RPMI7951 (cell line): ENCODE results near the gene CFAP299. TPM values are rescaled to one million over a fixed set of nuclear protein-coding genes. Genes with fewer than 3 reads are reported as not detected.

Source experiments
- DNase-seq: peaks from one replicate; pipeline ENCODE4 v3.0.0-alpha.2; 2012; ENCODE audit warnings: low read depth
- total RNA-seq: library from RNA; depleted of rRNA; stranded (reverse); fragments of >200 nt; shearing (Covaris generic); gene quantifications from 2 replicates; pipeline ENCODE4 v1.2.3, GENCODE V29; 2014

The CFAP299 gene
- total RNA-seq, 1 experiment from 2014 or later, result 0.36 TPM

DNA sequence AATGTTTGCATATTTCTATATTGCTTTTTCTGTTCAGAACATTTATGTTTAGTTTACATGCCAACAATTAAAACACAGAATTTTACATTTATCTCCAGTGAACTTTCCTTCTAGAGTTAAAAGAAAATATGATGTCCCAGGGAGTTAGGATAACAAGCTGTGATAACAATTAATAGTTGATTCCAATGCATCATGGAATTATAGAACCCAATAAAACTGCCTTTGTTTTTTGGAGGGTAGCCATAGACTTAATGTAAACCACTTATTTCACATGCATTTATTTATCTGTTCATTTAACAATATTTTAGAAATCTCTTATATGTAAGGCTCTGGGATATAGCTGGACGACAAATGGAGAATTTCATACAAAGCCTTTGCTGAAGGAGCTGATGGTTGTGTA, 180.0 kb downstream of the CFAP299 start:
- DNase-seq, result no peak

DNA sequence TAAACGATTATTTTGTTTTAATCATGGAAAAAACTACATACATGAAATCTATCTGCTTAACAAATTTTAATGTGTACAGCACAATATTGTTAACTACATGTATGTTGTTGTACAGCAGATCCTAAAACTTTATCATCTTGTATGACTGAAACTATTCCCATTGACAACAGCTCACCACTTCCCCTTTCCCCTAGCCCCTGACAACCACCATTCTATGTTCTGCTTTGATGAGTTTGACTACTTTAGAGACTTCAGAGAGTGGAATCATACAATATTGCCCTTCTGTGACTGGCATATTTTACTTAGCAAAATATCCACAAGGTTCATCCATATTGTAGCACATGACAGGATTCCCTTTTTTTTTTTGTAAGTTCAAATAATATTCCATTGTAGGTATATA, 185.9 kb downstream of the CFAP299 start:
- DNase-seq, result no peak

DNA sequence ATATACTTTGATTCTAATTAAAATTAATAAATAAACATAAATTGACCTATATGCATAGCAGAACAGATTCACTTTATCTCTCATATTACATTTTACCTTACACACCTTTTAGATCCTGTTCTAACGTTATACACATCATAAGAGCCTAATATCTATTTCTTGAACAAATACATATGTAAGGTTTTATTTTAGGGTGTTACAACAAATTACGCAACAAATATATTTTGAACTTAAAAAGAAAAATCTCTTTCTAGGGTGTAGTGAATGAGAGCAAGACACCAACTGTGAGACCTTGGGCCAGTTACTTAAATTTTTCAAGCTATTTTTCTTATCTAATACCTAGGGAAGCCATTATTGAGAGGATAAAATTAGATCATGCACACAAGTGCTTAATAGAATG, 191.2 kb downstream of the CFAP299 start:
- DNase-seq, result no peak

DNA sequence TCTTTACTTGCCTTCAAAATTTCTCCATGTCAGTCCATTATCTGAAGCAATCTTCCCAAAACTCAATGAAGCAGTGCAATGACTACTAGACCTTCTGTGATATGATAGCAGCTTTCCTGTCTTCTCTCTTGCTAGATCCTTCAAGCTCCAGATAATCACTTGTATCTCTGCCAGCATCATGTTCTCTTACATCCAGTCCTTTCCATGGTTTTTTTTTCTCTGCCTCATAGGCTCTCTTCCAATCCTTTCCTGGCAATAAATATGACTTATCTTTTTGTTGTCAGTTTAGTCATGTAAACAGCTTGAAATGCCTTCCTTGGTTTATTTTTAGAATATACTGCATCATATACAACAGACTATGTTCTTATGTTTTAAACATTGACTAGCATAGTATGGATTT, 193.5 kb downstream of the CFAP299 start:
- no peak for DNase-seq

DNA sequence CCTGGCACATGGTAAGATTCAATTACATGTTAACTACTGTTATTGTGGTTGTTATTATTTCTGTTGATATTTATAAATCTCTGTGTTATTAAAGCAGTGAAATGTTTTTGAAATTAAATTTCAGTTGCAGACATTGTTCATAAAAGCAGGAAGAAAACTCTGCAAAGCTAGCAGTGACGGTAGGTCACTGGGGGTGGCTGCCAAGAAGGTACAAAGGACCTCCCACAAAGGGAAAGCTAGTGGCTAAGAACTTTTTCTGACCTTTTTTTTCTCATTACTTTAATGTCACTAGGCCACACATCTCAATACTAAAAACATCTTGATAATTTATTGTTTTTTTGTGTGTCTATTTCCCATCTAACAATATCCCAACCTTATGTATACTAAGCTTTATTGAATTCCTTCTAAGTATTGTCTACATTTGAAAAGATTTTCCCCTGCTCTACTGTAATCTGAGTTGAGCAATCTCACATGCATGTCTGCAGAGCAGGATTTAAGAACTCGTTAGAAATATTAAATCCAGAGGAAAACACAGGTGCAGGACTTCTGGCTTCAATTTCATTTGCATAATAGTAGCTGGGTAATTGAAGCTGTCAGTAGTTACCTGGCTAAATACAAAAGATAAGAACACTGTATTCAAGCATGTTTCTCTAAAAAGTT, 197.3 kb downstream of the CFAP299 start:
- no peak for DNase-seq

DNA sequence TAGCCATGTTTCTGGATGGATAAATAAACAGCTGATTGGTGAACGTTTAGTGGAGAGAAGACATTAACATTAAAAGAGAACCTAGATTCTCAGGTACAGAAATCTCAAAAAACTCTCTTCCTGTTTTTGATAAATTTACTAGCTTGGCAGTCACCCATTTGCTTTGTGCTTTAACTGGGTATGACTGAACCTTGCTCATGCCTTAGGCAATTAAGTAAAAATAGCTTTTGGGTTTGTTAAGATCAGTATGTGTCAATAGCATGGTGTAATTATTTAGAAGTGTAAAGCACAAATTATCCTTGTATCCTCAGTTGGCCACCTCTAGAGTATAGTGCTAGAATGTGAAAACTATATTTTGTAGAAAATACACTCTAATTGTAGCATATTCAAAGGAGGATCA, 200.0 kb downstream of the CFAP299 start:
- DNase-seq, result no peak

DNA sequence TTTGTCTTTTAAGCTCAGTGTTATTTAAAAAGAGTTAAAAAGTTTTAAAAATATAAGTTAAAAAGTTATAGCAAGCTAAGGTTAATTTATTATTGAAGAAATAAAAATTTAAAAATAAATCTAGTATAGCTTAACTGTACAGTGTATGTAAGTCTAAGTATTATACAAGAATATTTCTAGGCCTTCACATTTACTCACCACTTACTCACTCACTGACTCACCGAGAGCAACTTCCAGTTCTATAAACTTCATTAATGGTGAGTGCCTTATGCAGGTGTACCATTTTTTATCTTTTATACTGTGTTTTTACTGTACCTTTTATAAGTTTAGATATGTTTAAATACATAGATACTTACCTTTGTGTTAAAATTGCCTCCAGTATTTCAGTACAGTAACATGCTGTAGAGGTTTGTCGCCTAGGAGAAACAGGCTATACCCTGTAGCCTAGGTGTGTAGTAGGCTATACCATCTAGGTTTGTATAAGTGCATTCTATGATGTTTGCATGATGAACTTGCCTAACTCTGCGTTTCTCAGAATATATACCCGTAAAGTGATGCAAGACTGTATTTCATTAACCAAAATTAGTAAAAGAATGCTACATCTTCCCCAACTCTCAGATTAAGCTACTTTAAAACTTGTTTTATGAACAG, 202.9 kb downstream of the CFAP299 start:
- DNase-seq, result no peak

DNA sequence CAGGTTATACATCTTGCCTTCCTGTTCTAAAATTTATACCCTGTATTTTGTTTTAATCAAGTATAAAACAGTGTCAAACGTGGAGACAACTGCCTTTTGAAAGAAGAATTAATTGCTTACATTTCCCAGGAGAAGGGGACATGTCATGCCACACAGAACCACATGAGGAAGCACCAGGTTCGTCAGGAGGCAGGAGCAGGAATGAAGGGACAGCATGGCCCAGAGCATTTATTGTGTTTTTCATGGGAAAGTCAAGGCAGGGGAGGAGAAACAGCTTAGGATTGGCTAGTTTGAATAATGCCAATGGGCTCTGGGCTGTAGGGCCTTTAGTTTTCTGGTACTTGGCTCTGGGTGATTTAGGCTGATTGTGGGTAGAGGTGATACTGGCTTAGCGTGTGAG, 203.7 kb downstream of the CFAP299 start:
- DNase-seq, result no peak

DNA sequence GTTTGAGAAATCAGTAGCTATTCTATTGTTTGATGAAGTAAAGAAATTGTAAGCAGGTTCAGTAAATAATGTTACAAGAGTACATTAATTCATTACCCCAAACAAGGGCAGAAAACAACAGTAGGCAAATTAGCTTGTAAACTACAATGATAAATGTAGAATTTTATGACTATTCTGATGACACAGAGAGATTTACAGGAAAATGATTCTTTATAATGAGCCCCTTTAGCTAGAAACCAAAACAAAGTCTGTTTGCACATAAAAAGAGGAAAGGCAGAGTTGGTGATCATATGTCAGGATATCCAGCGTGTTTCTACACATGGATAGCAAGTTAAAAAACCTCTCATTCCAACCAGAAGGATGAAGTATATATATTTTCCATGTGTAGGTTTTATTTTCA, 204.8 kb downstream of the CFAP299 start:
- no peak for DNase-seq

DNA sequence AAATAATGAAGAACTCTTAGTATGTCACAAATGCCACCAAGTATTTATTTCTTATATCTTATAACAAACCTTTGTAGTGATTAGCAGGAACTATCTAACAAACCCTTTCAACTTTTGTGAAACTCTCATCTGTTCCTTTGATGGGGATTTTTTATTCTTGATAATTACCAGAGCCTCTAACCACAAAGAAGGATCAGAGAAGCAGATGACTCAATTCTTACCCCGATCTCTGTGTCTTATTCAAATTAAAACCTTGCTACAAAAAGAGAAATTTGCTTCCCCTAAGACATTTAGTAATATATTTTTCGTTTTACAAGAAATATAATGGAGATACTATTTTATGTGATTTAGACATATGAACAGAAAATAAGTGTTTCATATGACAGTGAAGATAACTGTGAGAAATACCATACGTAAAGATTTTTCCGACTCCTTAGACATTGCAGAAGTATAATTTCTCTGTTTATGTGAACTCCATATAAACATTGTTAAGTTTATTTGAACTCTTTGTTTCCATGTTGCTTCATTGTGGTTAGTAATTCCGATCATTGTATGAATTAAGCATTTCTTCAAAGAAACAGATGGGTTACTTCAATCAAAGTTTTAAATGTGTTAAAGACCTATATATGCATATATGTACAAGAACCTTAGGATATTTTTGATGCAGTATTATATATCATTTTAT, 205.4 kb downstream of the CFAP299 start:
- DNase-seq, result no peak

DNA sequence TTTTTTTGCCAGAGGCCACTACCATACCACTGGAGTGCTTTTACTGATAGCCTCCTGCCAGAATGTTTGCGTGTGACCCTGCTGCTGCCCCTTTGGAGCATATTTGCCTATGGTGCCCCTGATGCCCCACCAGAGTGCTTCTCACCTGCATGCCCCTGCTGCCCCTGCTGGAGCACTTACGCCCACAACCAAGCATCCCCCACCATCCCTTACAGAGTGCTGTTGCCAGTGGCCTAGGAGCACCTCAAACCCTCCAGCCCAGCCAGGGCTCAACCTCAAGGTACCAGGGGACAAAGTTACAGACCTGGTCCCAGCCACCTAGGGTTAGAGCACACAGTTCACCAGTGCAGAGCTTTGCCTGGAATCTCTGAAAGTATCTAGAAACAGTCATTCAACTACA, 207.2 kb downstream of the CFAP299 start:
- DNase-seq, result no peak

DNA sequence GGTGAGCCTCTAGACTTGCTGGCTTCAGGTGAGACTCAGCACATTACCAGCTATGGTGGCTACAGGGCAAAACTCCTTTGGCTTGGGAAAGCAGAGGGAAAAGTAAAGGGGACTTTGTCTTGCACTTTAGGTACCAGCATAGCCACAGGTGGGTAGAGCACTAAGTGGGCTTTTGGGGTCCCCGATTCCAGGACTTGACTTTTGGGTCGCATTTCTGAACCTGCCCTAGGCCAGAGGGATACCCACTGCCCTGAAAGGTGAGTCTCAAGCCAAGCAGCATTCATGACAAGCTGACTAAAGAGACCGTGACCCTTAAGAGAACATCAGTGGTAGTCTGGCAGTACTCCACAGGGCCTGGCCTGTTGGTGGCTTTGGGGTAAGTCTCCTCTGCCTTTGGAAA, 224.8 kb downstream of the CFAP299 start:
- DNase-seq, result no peak

DNA sequence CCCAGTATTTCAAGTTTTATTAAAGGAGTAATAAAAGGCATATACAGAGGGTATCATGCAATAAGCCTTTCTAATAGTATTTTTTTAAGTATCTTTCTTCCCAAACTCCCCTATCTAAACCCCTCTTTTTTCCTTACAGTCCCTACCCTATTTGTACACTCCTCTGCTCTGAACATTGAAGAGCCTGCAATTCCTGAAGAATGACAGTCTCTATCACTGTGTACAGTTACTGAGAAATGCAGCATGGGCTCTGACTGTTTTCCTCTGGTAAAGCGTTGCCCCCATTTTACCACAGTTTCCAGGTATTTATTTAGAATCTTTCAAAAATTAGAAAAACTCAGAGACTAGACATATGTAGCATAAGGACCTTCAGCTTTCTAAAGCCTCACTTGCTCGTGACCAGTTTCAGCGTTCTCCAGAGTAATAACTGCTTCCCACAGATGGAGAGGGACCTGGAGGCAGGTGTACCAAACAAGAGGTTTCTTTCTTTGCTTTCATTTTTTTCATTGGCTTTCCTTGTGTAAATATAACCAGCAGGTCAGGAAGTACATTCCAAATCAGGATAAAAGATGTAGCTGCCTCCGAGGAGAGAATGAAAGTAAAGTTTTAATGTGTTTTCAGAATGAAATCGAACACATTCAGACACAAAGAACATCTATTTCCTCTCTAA, 230.8 kb downstream of the CFAP299 start:
- no peak for DNase-seq

DNA sequence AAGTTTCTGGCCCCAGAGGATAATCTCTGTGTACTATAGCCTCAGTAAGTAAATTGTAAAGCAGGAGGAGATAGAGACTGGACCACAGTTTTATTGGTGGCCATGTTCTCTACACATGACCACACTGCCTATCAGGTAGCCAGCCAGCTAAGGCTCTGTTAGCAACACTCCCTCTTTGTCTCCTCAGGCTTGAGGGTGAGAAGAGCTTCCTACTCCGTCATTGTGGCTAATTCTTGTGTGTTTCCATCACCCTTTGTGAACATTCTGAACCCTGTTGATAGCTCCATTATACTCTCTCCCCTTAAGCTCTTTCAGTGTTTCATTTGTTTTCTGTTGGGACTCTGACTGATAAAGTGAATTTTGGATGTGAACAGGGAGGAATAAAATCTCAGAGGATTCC, 233.4 kb downstream of the CFAP299 start:
- no peak for DNase-seq

DNA sequence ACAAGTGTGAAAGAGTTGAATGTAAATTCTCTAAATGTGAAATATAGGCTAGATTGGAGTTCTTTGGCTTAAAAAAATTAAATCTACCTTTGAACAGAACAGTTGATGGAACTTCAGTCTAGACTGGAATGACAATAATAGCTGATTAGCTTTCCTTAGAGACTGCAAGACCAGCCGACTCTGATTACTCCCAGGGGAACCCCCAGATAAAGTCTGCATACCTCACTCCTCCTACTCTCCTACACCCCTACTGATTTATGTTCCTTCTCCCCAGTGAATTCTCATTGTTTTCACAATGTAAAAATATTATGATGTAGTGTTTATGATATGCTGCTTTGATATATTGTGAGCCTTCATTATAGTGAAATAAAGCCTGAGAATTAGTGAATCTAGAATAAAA, 241.3 kb downstream of the CFAP299 start:
- no peak for DNase-seq

DNA sequence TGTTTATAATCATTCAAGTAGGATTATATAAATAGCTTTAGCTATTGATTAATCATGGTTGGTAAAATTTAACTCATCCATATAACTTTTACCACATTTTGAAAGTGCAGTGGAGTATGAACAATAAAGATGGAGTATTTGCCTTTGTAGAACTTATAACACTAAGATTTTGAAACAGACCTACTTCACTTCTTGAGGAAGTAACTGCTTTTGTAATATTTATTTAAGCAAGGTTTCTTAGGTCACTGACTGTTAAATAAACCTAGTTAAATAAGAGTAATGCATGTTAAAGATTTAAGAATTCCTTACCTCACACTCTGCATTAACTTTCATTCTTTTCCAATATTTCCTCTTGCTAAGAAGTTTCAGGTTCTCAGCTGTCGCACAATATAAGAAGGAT, 242.5 kb downstream of the CFAP299 start:
- DNase-seq, result no peak

DNA sequence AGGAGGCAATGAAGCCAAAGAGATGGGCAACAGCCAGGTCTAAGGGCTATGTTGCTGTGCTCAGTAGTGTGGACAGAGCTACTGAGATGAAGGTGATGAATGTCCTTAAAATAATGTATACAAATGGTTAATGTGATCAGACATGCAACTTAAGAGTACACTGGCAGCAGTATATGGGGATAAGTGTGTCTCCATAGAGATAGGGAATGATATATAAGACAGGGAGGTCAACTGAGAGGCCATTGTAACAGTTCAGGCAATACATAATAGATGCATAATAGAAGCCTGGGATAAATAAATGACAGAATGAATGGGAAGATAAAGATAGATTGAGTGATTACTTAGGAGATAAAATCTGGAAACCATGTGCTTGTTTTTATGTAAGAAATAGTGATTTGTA, 250.0 kb downstream of the CFAP299 start:
- DNase-seq, result no peak

DNA sequence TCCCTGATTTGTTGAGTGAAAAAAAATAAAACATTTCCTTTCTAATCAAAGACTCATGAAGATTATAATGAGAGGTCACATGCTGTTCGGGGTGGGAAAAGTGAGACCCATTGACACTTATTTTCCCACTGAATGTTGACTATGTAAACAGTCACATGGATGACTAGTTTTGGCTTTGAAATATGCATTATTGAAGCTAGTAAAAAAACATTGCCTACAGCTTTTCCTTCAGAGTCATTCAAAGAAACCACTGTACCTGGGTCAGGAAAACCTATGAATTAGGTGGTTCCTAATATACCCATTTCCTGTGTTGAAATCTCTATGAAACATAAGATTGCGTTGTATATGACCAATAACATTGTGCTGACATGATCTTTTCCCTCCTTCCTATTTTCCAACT, 251.2 kb downstream of the CFAP299 start:
- no peak for DNase-seq

DNA sequence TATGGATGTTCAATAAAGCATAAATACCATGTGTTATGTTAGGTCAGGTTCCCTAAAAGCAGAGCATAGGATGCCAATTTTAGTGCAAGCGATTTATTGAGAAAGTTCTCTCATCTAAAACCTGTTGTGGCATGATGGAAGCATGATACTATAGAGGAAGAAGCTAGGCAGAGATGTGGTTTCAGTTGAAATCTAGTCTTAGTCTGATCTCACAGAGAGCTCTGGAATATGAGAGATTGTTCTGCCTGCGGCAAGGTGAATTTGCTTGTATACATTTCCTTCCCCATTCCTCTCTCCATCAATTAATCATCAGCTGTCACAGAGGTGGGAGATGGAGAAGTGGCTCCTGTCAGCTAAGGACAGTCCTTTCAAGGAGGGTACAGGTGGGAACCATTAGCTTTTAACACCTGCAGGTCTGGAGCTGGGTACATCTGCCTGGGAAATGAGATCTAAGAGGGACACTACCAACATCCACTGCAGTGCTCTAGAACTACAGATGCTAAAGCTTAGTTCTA, 252.4 kb downstream of the CFAP299 start:
- no peak for DNase-seq

DNA sequence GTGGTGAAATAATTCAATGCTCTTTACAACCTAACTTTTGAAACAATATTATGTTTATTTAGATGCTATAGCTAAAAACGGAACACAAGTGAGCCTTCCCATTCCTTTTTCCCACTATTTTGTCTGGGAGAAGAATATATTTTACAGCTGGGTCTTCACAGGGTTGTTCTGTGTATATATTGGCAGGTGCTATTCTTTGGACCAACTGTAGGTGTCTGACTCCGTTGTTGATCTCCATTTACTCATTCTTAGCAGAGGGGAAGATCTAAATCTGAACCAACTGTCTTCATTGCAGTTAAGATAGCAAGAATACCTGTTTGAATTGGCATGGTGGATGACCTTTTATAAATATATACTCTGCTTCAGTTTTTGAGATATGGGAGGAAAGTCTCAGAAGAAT, 257.4 kb downstream of the CFAP299 start:
- no peak for DNase-seq

DNA sequence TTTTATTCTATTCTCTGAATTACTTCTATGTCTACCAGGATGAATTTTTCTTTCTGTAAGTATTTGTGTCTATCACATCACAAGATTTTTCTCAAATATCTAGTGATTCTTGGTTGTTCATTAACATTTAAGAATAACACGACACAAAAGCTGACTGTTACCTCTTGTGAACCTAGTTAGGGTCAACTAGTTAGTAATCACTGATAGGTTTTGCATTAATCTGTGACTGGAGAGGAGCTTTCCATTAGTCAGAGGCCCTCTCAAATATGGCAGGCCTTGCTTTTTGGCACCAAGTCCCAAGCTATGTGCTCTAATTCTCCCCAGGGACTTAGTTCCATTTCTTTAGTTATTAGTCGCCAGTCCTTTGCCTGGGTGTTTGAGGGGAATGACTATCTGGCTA, 259.2 kb downstream of the CFAP299 start:
- DNase-seq, result no peak

DNA sequence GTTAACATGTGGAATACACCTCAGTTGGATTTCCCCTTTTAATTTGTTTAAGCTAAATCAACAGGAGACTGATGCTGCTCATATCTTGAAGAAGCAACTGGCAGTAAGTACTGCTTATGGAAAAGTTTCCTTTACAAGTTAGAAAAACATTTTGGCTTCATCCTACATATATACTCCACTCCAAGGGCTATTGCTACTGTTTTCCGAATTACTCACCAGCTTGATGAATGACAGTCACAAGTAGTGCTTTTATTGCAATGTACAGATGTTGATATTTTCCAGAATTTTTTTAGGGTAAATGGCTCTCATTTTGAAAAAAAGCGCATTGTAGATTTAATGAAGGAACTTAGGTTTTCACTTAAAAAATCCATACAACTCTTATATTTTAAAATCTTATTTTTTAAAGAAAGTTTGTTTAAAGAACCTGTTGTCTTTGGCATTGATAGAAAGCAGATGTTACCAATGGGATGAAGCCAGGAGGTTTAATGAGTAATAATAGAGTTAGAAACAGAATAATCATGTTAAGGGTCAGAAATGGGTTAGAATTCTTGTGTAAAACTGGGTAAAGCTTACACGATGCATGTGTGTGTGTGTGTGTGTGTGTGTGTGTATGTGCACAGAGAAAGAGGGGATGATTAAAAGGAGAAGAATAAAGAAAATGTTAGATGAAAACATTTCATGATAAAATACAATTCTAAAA, 272.9 kb downstream of the CFAP299 start:
- DNase-seq, result no peak
